Fibroblast of gingiva (primary cell): ENCODE data around the gene HCST.
"Not testable (repeated sequence)": the region's sequence is repeated elsewhere in the genome, so short reads cannot be mapped to it uniquely, and the experiment has no call there.

Source experiments
- DNase-seq: peaks from one replicate; pipeline ENCODE4 v3.0.0-alpha.2; 2011; ENCODE audit warnings: low read depth

The HCST gene

GRCh38 chr19:35904311-35905068, 2.2 kb downstream of the HCST start:
- DNase-seq, result no peak

GRCh38 chr19:35905178-35905727, 2.9 kb downstream of the HCST start:
- DNase-seq, result no peak

- DNase-seq, result no peak
Measured at GRCh38 chr19:35907377-35907745, 5.0 kb downstream of the HCST start.

GRCh38 chr19:35908010-35908441, 5.7 kb downstream of the HCST start, which contains the start of gene TYROBP:
TSS of gene TYROBP (minus strand) at chr19:35908295. CDS start at chr19:35908228, 67 bp downstream.
- DNase-seq, result no peak

- DNase-seq, result no peak
Measured at GRCh38 chr19:35908973-35909683, 6.8 kb downstream of the HCST start.

GRCh38 chr19:35909684-35910035, 7.3 kb downstream of the HCST start:
- DNase-seq, result no peak

GRCh38 chr19:35910355-35910754, 8.0 kb downstream of the HCST start:
- DNase-seq, result not testable (repeated sequence)

- DNase-seq, result no peak
Measured at GRCh38 chr19:35911173-35911572, 8.8 kb downstream of the HCST start.

GRCh38 chr19:35911790-35912189, 9.5 kb downstream of the HCST start:
- DNase-seq, result no peak

- no peak for DNase-seq
Measured at GRCh38 chr19:35913589-35913988, 11.3 kb downstream of the HCST start.

- DNase-seq, result no peak
Measured at GRCh38 chr19:35915443-35915842, 13.1 kb downstream of the HCST start.

- DNase-seq, result no peak
Measured at GRCh38 chr19:35919306-35919705, 17.0 kb downstream of the HCST start.

- DNase-seq, result no peak
Measured at GRCh38 chr19:35921012-35921411, 18.7 kb downstream of the HCST start.

- DNase-seq, result no peak
Measured at GRCh38 chr19:35925501-35925900, 23.2 kb downstream of the HCST start.

GRCh38 chr19:35928507-35928906, 26.2 kb downstream of the HCST start:
- DNase-seq, result no peak

GRCh38 chr19:35929876-35930275, 27.5 kb downstream of the HCST start:
- DNase-seq, result no peak

GRCh38 chr19:35931161-35931873, 29.0 kb downstream of the HCST start:
- peak; percentile 99 for DNase-seq

GRCh38 chr19:35931874-35932202, 29.5 kb downstream of the HCST start:
- no peak for DNase-seq

GRCh38 chr19:35932291-35932936, 30.1 kb downstream of the HCST start:
- no peak for DNase-seq

- DNase-seq, result peak; percentile 64
Measured at GRCh38 chr19:35935911-35936737, 33.8 kb downstream of the HCST start, which contains the start of gene LRFN3. TSS of gene LRFN3 (plus strand) at chr19:35936374. CDS start at chr19:35939426, 3,052 bp downstream.

GRCh38 chr19:35936738-35937268, 34.5 kb downstream of the HCST start:
- DNase-seq, result no peak
